ENCODE results near the gene CALML4.

DNA sequence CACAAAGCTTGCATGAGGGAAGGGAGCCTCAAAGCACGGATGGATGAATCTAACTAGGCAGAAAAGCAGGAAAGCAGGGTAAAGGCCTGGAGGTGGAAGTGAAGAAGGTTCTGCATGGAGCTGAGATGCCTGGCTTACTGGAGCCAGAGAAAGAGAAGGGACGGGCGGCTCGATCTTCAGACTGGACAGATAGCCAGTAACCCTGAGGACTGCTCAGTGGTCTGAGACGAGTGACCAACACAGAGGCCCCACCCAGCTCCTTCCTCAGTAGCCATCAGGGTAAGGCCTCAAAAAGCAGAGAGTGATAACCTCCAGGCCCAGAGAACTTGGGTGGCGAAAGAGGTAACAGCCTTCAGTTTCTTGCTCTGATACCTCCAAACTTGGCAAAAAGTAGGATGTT, 18.0 kb upstream of the CALML4 start:
- TF ChIP-seq, protein P1, sequence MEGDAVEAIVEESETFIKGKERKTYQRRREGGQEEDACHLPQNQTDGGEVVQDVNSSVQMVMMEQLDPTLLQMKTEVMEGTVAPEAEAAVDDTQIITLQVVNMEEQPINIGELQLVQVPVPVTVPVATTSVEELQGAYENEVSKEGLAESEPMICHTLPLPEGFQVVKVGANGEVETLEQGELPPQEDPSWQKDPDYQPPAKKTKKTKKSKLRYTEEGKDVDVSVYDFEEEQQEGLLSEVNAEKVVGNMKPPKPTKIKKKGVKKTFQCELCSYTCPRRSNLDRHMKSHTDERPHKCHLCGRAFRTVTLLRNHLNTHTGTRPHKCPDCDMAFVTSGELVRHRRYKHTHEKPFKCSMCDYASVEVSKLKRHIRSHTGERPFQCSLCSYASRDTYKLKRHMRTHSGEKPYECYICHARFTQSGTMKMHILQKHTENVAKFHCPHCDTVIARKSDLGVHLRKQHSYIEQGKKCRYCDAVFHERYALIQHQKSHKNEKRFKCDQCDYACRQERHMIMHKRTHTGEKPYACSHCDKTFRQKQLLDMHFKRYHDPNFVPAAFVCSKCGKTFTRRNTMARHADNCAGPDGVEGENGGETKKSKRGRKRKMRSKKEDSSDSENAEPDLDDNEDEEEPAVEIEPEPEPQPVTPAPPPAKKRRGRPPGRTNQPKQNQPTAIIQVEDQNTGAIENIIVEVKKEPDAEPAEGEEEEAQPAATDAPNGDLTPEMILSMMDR (IDR thresholded peaks at IDR 0.05; ENCODE audit: extremely low read depth in 1 of 2, insufficient read depth in 1 of 2, low read depth in 1 of 2, low read length in 2 of 2), result no peak
- no peak for TF ChIP-seq POLR2A (IDR thresholded peaks at IDR 0.05; ENCODE audit: low read depth, low read length)
- TF ChIP-seq POLR2AphosphoS5 (IDR thresholded peaks at IDR 0.05; ENCODE audit: insufficient read depth, low read depth, low read length), result no peak
- no peak for TF ChIP-seq EZH2 (IDR thresholded peaks at IDR 0.05; ENCODE audit: borderline replicate concordance, low read depth, low read length, severe bottlenecking)
- TF ChIP-seq, protein P2, sequence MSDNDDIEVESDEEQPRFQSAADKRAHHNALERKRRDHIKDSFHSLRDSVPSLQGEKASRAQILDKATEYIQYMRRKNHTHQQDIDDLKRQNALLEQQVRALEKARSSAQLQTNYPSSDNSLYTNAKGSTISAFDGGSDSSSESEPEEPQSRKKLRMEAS (IDR thresholded peaks at IDR 0.05; ENCODE audit: insufficient read depth, insufficient read length), result no peak

Measured in endothelial cell of umbilical vein (primary cell).